ENCODE data around the gene TMCC1. TPM values are rescaled to one million over a fixed set of nuclear protein-coding genes. Genes with fewer than 3 reads are reported as not detected.

The TMCC1 gene
- total RNA-seq, 1 donor, result 11.2 TPM

DNA sequence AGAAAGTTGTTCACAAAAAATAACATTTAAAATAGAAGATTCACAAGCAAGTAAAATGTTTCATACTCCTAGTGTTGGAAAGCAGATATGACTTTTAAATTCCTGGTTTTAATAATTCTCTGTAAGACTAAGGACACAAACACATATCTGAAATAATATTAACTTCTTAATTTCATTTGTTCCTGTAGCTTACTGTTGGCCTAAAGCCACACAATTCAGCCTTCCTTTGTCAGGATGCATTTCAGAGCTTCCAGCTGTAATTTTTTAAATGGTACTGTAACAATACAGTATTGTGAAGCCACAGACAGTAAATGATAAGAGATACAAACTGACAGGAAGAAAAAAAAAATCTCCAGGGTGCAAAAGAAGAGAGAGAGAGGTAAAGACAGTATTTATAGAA, 84.2 kb downstream of the TMCC1 start:
- TF ChIP-seq, protein P1, sequence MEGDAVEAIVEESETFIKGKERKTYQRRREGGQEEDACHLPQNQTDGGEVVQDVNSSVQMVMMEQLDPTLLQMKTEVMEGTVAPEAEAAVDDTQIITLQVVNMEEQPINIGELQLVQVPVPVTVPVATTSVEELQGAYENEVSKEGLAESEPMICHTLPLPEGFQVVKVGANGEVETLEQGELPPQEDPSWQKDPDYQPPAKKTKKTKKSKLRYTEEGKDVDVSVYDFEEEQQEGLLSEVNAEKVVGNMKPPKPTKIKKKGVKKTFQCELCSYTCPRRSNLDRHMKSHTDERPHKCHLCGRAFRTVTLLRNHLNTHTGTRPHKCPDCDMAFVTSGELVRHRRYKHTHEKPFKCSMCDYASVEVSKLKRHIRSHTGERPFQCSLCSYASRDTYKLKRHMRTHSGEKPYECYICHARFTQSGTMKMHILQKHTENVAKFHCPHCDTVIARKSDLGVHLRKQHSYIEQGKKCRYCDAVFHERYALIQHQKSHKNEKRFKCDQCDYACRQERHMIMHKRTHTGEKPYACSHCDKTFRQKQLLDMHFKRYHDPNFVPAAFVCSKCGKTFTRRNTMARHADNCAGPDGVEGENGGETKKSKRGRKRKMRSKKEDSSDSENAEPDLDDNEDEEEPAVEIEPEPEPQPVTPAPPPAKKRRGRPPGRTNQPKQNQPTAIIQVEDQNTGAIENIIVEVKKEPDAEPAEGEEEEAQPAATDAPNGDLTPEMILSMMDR (IDR thresholded peaks at IDR 0.05; ENCODE audit: insufficient read depth, low read depth, low read length), result no peak
- no peak overlapping the region for H3K4me3 ChIP-seq (ENCODE audit: low read depth, low read length)
- no peak for DNase-seq (ENCODE audit: low read depth)

DNA sequence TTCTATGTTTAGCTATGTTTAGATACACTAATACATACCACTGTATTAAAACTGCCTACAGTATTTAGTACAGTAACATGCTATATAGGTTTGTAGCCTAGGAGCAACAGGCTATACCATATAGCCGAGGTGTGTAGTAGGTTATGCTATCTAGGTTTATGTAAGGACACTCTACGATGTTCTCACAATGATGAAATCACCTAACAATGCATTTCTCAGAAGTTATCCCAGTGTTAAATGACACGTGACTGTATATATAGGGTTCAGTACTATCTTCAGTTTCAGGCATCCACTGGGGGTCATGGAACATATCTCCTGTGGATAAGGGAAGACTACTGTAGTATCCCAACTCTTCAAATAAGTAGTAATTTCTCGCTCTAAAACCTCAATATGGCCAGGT, 97.4 kb downstream of the TMCC1 start:
- TF ChIP-seq, protein P1 (IDR thresholded peaks at IDR 0.05; ENCODE audit: insufficient read depth, low read depth, low read length), result no peak
- DNase-seq (ENCODE audit: low read depth), result no peak
- H3K4me3 ChIP-seq (ENCODE audit: low read depth, low read length), result no peak overlapping the region

DNA sequence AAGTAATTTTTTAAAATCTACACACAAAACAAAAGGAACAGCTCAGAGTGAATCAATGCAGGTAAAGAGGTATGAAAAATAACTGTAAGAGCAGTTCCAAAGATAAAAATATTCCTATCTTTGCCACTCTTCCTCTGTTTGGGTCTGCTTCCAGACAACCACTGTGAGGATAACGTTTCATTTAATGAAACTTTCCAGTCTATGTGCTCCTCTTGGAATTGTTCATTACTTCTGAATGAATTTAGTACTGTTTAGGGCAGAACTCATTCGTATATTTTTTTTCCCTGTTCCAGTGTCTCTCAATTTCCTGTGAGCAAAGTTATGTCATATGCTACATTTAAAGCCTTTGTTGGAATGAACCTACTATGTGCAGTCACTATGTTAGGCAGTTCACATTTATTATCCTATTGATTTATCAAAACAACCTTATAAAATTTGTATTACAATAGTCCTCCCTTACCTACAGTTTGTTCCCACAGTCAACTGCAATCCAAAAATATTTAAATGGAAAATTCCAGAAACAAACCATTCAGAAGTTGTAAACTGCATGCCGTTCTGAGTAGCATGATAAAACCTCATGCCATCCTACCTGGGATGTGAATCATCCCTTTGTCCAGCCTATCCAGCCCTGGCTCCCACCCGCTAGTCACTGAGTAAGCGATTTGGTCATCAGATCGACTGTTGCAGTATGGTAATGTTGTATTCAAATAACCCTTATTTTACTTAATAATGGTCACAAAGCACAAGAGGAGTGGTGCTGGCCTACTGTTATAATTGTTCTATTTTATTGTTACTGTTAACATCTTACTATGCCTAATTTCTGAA, 98.1 kb downstream of the TMCC1 start:
- TF ChIP-seq, protein P1 (IDR thresholded peaks at IDR 0.05; ENCODE audit: insufficient read depth, low read depth, low read length), result no peak
- H3K4me3 ChIP-seq (ENCODE audit: low read depth, low read length), result no peak overlapping the region
- no peak for DNase-seq (ENCODE audit: low read depth)

DNA sequence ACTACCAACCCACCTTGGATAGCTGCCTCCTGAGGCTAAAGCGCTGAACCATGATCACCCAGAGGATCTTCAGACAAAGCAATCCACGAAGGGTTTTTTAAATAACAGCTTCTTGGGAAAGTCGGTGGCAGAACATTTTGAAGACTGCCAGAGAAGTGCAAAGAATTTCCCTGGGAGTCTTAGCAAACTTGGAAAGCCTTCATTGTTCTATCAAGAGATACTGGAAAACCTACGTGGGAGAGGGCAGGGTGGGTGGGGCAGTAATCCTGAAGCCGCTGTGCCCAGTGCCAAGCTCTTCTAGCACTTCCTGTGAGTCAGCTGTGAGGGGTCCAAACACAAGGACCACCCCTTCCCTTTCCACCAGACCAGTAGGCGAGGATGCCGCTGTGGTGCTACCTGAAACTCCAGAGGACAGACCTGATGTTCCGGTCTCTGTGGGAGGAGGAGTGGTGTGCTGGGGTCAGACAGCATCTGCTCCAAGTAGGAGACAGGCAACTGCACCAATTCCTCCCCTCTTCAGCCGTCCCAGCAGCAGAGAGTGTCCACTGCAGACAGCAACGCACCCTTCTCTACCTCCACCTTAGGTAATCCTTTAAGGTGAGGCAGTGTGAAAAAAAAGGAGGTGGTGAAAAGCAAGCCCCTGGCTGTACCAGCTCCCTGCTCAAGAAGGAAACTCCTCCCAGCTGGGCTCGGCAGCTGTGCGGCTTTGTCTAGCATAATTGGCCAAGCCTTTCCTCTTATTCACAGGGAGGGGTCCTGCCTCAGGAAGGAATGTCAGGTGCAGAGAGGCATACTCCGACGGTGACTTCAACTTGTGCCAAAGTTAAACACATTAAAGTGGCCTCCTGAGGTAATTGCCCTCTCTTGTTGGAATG, 99.0 kb downstream of the TMCC1 start:
- H3K4me3 ChIP-seq (ENCODE audit: low read depth, low read length), result no peak overlapping the region
- no peak for DNase-seq (ENCODE audit: low read depth)
- TF ChIP-seq, protein P1 (IDR thresholded peaks at IDR 0.05; ENCODE audit: insufficient read depth, low read depth, low read length), result no peak

DNA sequence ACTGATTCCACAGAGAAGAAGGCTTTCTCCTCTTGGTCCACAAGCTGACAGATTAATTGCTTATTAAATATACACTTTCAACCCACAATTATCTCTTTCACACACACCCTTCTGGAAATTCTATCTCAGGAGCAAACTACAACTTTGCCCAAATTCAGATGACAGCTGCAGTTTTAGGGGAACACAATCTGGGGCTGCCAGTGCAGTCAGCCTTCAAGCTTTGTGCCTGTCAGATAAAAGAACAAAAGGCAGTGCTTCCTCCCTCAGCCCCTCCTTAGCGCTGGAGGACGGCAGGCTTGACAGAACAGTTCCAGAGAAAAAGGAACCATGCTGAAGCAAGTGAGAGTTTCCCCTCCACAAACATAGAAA, 99.6 kb downstream of the TMCC1 start:
- TF ChIP-seq, protein P1 (IDR thresholded peaks at IDR 0.05; ENCODE audit: insufficient read depth, low read depth, low read length), result no peak
- DNase-seq (ENCODE audit: low read depth), result no peak
- no peak overlapping the region for H3K4me3 ChIP-seq (ENCODE audit: low read depth, low read length)

DNA sequence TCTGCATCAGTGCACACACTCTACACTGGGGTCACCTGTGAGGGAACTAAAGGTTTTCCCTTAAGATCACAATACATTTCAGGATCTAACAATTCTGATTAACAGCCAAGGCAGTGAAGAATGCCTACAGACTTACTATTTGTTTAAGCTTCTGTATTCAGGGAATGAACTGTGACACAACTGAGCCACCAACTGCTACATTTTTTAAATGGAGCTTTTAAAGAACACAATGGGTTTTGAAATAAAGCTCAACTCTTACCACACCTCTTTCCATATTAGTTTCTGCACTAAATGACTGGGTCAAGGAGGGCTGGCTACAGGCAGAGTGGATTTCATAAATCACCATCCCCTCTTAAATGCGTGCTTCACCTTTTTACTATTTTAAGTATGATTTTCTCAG, 100.2 kb downstream of the TMCC1 start:
- TF ChIP-seq, protein P1 (IDR thresholded peaks at IDR 0.05; ENCODE audit: insufficient read depth, low read depth, low read length), result no peak
- H3K4me3 ChIP-seq (ENCODE audit: low read depth, low read length), result no peak overlapping the region
- DNase-seq (ENCODE audit: low read depth), result no peak
